GM23338 (cell line): ENCODE results near the gene VSTM1. TPM values are rescaled to one million over a fixed set of nuclear protein-coding genes. Genes with fewer than 3 reads are reported as not detected.
A peak's percentile ranks its signal among the peaks of the same experiment; 100 is the strongest.

Experiments
- ATAC-seq: fragments of 200-7000 bp; cut with Tn5 transposase; 3 replicates; pipeline ENCODE4 v1.9.1; 2020
- DNase-seq: peaks from one replicate; pipeline ENCODE4 v3.0.0-alpha.2; 2015; ENCODE audit warnings: low spot score
- H2AFZ ChIP-seq: fragments of 200-600 bp; sonication (generic); 2 replicates; pipeline ENCODE4 v1.8.0; 2016; ENCODE audit warnings: antibody characterized with exemption, mild to moderate bottlenecking, moderate library complexity
- H3F3A ChIP-seq: fragments of 200-600 bp; sonication (generic); replicated peaks from 2 replicates; pipeline ENCODE4 v1.8.0; 2017; ENCODE audit warnings: antibody characterized with exemption, mixed run types, low read depth
- H3K27ac ChIP-seq: fragments of 200-600 bp; sonication (generic); 2 replicates; pipeline ENCODE4 v1.6.1; 2016; ENCODE audit warnings: low read depth
- H3K27me3 ChIP-seq: fragments of 200-600 bp; sonication (generic); 2 replicates; pipeline ENCODE4 v1.8.0; 2016; ENCODE audit warnings: mild to moderate bottlenecking, mixed run types, moderate library complexity; ENCODE audit not compliant: insufficient read depth
- H3K36me3 ChIP-seq: fragments of 200-600 bp; sonication (generic); 2 replicates; pipeline ENCODE4 v1.8.0; 2016; ENCODE audit warnings: mild to moderate bottlenecking; ENCODE audit not compliant: insufficient read depth
- H3K4me1 ChIP-seq: fragments of 200-600 bp; sonication (generic); 2 replicates; pipeline ENCODE4 v1.8.0; 2016; ENCODE audit warnings: mild to moderate bottlenecking, moderate library complexity; ENCODE audit not compliant: insufficient read depth
- H3K4me2 ChIP-seq: fragments of 200-600 bp; sonication (generic); 2 replicates; pipeline ENCODE4 v1.7.1; 2017; ENCODE audit warnings: mixed run types
- H3K4me3 ChIP-seq: fragments of 200-600 bp; sonication (generic); 2 replicates; pipeline ENCODE4 v1.6.1; 2016; ENCODE audit warnings: mixed run types
- H3K79me2 ChIP-seq: fragments of 200-600 bp; sonication (generic); replicated peaks from 2 replicates; pipeline ENCODE4 v1.8.0; 2017; ENCODE audit warnings: mild to moderate bottlenecking; ENCODE audit not compliant: insufficient read depth
- H3K9me2 ChIP-seq: fragments of 200-600 bp; sonication (generic); 2 replicates; pipeline ENCODE4 v1.8.0; 2017; ENCODE audit not compliant: insufficient read depth
- H4K20me1 ChIP-seq: fragments of 200-600 bp; sonication (generic); replicated peaks from 2 replicates; pipeline ENCODE4 v1.8.0; 2017; ENCODE audit warnings: mild to moderate bottlenecking; ENCODE audit not compliant: insufficient read depth
- H3K27ac Mint-ChIP-seq: 2 replicates; pipeline ENCODE4 v1.8.0; 2020; ENCODE audit warnings: inconsistent platforms, mild to moderate bottlenecking, moderate library complexity, mixed read lengths
- H3K27me3 Mint-ChIP-seq: 3 replicates; pipeline ENCODE4 v1.8.0; 2022; ENCODE audit warnings: low read depth, mild to moderate bottlenecking, moderate library complexity, mixed read lengths, inconsistent platforms; ENCODE audit not compliant: insufficient read depth, poor library complexity
- H3K36me3 Mint-ChIP-seq: 3 replicates; pipeline ENCODE4 v1.8.0; 2021; ENCODE audit warnings: low read depth, mild to moderate bottlenecking, inconsistent platforms, moderate library complexity, mixed read lengths
- H3K4me1 Mint-ChIP-seq: 3 replicates; pipeline ENCODE4 v1.8.0; 2020; ENCODE audit warnings: mild to moderate bottlenecking, inconsistent platforms, mixed read lengths
- H3K4me3 Mint-ChIP-seq: 3 replicates; pipeline ENCODE4 v1.8.0; 2021; ENCODE audit warnings: moderate library complexity, mild to moderate bottlenecking, inconsistent platforms, mixed read lengths
- H3K9me3 Mint-ChIP-seq: 3 replicates; pipeline ENCODE4 v1.8.0; 2020; ENCODE audit warnings: moderate library complexity, mild to moderate bottlenecking, inconsistent platforms, mixed read lengths
- CREB1 ChIP-seq: fragments of 250-450 bp; sonication (Bioruptor Pico); IDR thresholded peaks from 2 replicates; pipeline ENCODE4 v1.5.0; 2020; ENCODE audit warnings: low read depth, mild to moderate bottlenecking, moderate library complexity
- EZH2 ChIP-seq: fragments of 200-600 bp; sonication (generic); IDR thresholded peaks from one replicate; pipeline ENCODE4 v1.8.0; 2017; ENCODE audit warnings: antibody characterized with exemption, mild to moderate bottlenecking, low read depth; ENCODE audit not compliant: unreplicated experiment
- EZH2phosphoT487 ChIP-seq: fragments of 200-600 bp; sonication (generic); IDR thresholded peaks from one replicate; pipeline ENCODE4 v1.8.1; 2018; ENCODE audit warnings: antibody characterized with exemption; ENCODE audit not compliant: unreplicated experiment
- POLR2AphosphoS5 ChIP-seq: IDR thresholded peaks from 2 replicates; pipeline ENCODE4 v1.6.1; 2016; ENCODE audit warnings: antibody characterized with exemption, low read depth
- ZNF114 ChIP-seq: fragments of 250-450 bp; sonication (Bioruptor Pico); IDR thresholded peaks from 2 replicates; pipeline ENCODE4 v1.5.0; 2020; ENCODE audit warnings: mild to moderate bottlenecking, moderate library complexity
- ZNF331 ChIP-seq: fragments of 250-450 bp; sonication (Bioruptor Pico); IDR thresholded peaks from 2 replicates; pipeline ENCODE4 v1.5.0; 2020; ENCODE audit warnings: low read depth, mild to moderate bottlenecking, moderate library complexity
- polyA plus RNA-seq: library from polyadenylated mRNA; unstranded; fragments of >200 nt; fragmentation: Nextera tagmentation; extraction: Ambion mirVana; gene quantifications from 2 replicates; pipeline ENCODE4 v1.2.1, GENCODE V29; 2016
- total RNA-seq: library from RNA; depleted of rRNA; stranded (reverse); fragments of >200 nt; shearing (Covaris generic); gene quantifications from 2 replicates; pipeline ENCODE4 v1.2.3, GENCODE V29; 2014
- TF ChIP-seq, protein P1 (sequence below): IDR thresholded peaks from one replicate; pipeline ENCODE4 v1.6.1; 2018; ENCODE audit warnings: antibody characterized with exemption; ENCODE audit not compliant: unreplicated experiment
- TF ChIP-seq, protein P2 (sequence below), 2 experiments: fragments of 200-600 bp in 1 of 2; sonication (generic) in 1 of 2; conservative IDR thresholded peaks; 2 replicates each; pipeline versions ENCODE4 v1.5.1 to v1.6.1; 2016 to 2017; ENCODE audit warnings: antibody characterized with exemption in 2 of 2, low read depth in 2 of 2, mild to moderate bottlenecking in 2 of 2, moderate library complexity in 1 of 2
- TF ChIP-seq, protein P3 (sequence below): IDR thresholded peaks from 2 replicates; pipeline ENCODE4 v1.6.1; 2016; ENCODE audit warnings: antibody characterized with exemption

The VSTM1 gene
- total and polyA plus RNA-seq, 2 experiments from 2014 or later: not detected

DNA sequence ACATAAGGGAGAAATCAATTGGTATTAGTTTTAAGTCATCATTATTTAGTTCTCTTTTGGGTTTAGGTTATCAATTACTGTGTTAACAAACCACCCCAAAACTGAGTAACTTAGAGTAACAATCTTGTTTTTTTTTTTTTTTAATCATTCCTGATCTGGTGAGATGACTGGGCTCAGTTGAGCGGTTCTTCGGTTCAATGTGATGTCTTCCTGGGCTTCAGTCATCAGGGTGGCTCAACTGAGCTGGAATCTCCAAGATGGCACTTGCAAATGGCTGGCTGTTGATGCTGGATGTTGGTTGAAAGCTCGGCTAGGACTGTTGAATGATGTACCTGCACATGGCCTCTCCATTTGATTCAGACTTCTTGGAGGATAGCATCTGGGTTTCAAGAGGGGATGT, 20.7 kb upstream of the VSTM1 start:
- Histone ChIP-seq H3K27me3 (no peaks in the 10 kb centered on the region), H3K4me2 (no peak overlapping the region), H3K4me1 (peaks cover 8% of the 10 kb centered on the region; the same call in 1 of the 2 replicates), H3K4me3 (no peak overlapping the region), H3F3A (no peaks in the 10 kb centered on the region), H3K36me3 (no peaks in the 10 kb centered on the region), H3K79me2 (no peaks in the 10 kb centered on the region), H3K9me2 (no peaks in the 10 kb centered on the region), H2AFZ (no peak overlapping the region), H3K27ac (no peak overlapping the region), H4K20me1 (no peaks in the 10 kb centered on the region)
- peaks cover 10% of the 10 kb centered on the region for H3K27me3 Mint-ChIP-seq
- H3K9me3 Mint-ChIP-seq: peaks cover 35% of the 10 kb centered on the region
- no peak overlapping the region for H3K4me3 Mint-ChIP-seq
- DNase-seq (no peak), ATAC-seq (no peak)
- H3K27ac Mint-ChIP-seq: no peak overlapping the region
- TF ChIP-seq ZNF331 (peak; percentile 93), EZH2 (no peak)
- peaks cover 5% of the 10 kb centered on the region; the same call in 2 of the 3 replicates for H3K36me3 Mint-ChIP-seq
- peaks cover 5% of the 10 kb centered on the region; the same call in 2 of the 3 replicates for H3K4me1 Mint-ChIP-seq

DNA sequence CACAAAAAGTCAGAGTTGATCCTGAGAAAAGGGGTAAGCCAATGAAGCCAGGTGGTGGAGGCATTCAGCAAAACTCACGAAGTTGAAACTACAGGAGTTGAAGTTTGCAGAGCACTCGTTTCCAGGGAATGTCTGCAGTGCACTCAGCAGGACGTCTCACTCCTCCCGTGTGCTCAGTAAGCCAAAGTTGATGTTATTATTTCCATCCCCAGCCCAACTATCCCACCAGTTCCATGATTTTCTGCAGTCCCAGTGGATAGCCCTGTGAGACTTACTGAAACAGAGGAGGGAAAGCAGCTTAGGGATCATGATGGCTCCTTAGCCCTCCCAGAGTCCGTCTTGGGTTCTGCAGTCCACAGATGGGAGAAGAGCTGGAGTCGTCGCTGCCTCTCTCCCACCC, 17.3 kb upstream of the VSTM1 start, which contains the start of gene TARM1:
TARM1 (minus strand) TSS at position 334 of the 400 bp plus-strand sequence; CDS start at position 309, 25 bp downstream.
- no peak within 1 kb of the TSS for H3K27ac ChIP-seq
- H3K9me2 ChIP-seq: no peaks in the 10 kb centered on the region
- no peak within 1 kb of the TSS for H3K27ac Mint-ChIP-seq
- no peaks in the 10 kb centered on the region for H4K20me1 ChIP-seq
- no peak within 1 kb of the TSS for H3K4me3 Mint-ChIP-seq
- H3F3A ChIP-seq: no peaks in the 10 kb centered on the region
- peaks cover 35% of the 10 kb centered on the region for H3K9me3 Mint-ChIP-seq
- H3K79me2 ChIP-seq: no peaks in the 10 kb centered on the region
- peak; percentile 42 for DNase-seq
- no peaks in the 10 kb centered on the region for H3K4me1 ChIP-seq
- ATAC-seq: peak; percentile 40; the same call in 2 of the 3 replicates
- peaks cover 5% of the 10 kb centered on the region for H3K36me3 Mint-ChIP-seq
- peaks cover 6% of the 10 kb centered on the region for H3K27me3 Mint-ChIP-seq
- no peak within 1 kb of the TSS for H3K4me3 ChIP-seq
- H3K27me3 ChIP-seq: no peaks in the 10 kb centered on the region
- no peak within 1 kb of the TSS for H2AFZ ChIP-seq
- peaks cover under 1% of the 10 kb centered on the region; the same call in 1 of the 3 replicates for H3K4me1 Mint-ChIP-seq
- no peak within 1 kb of the TSS for H3K4me2 ChIP-seq
- H3K36me3 ChIP-seq: no peaks in the 10 kb centered on the region
- TF ChIP-seq, protein P1, sequence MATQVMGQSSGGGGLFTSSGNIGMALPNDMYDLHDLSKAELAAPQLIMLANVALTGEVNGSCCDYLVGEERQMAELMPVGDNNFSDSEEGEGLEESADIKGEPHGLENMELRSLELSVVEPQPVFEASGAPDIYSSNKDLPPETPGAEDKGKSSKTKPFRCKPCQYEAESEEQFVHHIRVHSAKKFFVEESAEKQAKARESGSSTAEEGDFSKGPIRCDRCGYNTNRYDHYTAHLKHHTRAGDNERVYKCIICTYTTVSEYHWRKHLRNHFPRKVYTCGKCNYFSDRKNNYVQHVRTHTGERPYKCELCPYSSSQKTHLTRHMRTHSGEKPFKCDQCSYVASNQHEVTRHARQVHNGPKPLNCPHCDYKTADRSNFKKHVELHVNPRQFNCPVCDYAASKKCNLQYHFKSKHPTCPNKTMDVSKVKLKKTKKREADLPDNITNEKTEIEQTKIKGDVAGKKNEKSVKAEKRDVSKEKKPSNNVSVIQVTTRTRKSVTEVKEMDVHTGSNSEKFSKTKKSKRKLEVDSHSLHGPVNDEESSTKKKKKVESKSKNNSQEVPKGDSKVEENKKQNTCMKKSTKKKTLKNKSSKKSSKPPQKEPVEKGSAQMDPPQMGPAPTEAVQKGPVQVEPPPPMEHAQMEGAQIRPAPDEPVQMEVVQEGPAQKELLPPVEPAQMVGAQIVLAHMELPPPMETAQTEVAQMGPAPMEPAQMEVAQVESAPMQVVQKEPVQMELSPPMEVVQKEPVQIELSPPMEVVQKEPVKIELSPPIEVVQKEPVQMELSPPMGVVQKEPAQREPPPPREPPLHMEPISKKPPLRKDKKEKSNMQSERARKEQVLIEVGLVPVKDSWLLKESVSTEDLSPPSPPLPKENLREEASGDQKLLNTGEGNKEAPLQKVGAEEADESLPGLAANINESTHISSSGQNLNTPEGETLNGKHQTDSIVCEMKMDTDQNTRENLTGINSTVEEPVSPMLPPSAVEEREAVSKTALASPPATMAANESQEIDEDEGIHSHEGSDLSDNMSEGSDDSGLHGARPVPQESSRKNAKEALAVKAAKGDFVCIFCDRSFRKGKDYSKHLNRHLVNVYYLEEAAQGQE: no peak
- TF ChIP-seq ZNF114 (CRISPR knock-in tag): no peak
- TF ChIP-seq ZNF331: no peak
- TF ChIP-seq, protein P2, sequence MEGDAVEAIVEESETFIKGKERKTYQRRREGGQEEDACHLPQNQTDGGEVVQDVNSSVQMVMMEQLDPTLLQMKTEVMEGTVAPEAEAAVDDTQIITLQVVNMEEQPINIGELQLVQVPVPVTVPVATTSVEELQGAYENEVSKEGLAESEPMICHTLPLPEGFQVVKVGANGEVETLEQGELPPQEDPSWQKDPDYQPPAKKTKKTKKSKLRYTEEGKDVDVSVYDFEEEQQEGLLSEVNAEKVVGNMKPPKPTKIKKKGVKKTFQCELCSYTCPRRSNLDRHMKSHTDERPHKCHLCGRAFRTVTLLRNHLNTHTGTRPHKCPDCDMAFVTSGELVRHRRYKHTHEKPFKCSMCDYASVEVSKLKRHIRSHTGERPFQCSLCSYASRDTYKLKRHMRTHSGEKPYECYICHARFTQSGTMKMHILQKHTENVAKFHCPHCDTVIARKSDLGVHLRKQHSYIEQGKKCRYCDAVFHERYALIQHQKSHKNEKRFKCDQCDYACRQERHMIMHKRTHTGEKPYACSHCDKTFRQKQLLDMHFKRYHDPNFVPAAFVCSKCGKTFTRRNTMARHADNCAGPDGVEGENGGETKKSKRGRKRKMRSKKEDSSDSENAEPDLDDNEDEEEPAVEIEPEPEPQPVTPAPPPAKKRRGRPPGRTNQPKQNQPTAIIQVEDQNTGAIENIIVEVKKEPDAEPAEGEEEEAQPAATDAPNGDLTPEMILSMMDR (conservative IDR thresholded peaks at IDR 0.05; ENCODE audit: low read depth in 2 of 2): no peak
- TF ChIP-seq, protein P3, sequence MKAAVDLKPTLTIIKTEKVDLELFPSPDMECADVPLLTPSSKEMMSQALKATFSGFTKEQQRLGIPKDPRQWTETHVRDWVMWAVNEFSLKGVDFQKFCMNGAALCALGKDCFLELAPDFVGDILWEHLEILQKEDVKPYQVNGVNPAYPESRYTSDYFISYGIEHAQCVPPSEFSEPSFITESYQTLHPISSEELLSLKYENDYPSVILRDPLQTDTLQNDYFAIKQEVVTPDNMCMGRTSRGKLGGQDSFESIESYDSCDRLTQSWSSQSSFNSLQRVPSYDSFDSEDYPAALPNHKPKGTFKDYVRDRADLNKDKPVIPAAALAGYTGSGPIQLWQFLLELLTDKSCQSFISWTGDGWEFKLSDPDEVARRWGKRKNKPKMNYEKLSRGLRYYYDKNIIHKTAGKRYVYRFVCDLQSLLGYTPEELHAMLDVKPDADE: no peak
- no peak for TF ChIP-seq CREB1 (CRISPR knock-in tag)
- no peak for TF ChIP-seq EZH2phosphoT487
- no peak for TF ChIP-seq EZH2
- no peak for TF ChIP-seq POLR2AphosphoS5
